Inflammatory macrophage treated with lipopolysaccharide for 1 hour (primary cell): ENCODE results near the gene GATB.

Source experiments
- DNase-seq, 2 donors: peaks; one replicate each; pipeline ENCODE4 v3.0.0-alpha.2; 2020 to 2022

Gene GATB

DNA sequence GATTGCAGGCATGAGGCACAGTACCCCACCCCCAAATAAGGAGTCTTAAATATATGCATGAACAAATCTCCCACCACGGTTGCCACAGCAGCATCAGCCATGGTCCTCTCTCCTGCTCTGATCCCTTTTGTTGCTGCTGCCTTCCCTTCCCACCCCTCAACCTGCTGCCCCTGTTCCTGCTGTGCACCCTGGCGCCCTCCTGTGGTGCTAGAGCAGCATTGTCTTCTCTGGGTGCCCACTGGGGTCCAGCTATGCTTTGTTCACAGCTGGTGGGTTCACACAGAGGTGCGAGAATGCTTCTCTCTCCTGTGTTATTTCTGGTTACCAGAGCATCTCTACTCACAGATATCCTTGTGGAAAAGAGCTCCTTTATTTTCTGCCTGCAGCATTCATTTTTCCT is 116.2 kb downstream of the GATB start:
- no peak for DNase-seq

DNA sequence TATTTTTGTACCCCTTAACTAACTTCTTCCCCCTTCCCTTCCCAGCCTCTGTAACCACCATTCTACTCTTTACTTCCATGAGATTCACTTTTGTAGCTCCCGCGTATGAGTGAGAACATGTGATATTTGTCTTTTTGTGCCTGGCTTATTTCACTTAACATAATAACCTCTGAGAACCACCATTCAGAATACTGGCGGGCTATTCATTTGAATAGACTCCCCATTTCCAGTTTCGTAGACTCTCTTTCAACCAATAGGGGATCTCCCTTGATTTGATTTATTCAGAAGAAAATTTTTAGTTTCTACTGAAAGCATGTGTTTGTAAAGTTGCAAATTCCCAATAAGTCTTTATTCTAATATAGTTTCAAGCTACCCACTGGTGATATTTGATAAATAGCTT is 117.2 kb downstream of the GATB start:
- DNase-seq, result no peak

DNA sequence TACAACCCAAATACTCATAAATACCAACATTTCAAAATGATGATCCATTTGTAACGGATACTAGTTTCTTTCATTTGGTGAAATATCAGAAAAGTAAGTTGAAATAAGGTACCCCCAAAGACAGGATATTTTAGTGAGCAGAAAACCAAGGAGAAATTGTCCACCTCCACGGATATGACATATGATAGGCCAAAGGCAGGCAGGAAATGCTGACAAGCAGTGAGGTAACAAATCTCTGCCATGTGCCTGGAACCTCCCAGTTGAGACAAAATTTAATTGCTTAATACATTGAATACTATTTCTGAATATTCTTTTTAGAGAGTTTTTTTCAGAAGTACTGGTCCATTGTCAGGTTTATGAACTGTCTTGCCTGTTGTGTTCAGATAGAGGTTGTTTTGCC is 118.8 kb downstream of the GATB start:
- no peak for DNase-seq

DNA sequence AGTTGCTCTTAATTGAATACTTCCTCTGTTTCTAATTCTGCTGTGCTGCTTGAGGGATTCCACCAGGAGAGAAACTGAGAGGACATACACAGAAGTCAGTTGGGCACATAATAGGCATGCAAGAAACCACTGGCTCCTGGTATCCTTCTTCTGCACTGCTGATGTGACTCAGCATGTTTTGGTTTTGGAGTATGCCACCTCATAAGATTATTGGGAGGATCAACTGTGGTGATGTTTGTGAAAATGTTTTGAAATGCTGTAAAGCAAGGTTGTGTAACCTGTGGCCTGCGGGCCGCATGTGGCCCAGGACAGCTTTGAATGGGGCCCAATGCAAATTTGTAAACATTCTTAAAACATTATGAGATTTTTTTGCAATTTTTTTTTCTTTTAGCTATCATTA is 119.6 kb downstream of the GATB start:
- peak; percentile 13 to 23 for DNase-seq

DNA sequence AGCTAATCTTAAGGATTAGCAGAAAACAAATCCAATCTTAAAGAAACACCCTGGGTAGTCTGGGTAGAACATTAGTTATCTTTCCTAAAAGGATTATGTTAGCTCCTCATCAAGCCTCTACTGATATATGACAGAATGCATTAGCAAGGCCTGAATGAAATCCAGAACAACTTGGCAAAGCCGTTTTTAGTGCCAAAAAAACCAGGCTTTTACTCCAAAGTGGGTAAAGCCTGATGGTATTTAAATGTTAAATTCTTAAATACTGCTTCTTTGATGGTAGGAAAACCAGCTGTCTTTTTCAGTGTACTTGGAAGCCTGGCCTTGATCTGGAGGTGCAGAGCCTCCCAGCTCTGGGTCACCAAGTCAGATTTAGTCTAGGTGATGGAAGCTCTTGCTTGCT is 120.4 kb downstream of the GATB start:
- DNase-seq, result no peak

DNA sequence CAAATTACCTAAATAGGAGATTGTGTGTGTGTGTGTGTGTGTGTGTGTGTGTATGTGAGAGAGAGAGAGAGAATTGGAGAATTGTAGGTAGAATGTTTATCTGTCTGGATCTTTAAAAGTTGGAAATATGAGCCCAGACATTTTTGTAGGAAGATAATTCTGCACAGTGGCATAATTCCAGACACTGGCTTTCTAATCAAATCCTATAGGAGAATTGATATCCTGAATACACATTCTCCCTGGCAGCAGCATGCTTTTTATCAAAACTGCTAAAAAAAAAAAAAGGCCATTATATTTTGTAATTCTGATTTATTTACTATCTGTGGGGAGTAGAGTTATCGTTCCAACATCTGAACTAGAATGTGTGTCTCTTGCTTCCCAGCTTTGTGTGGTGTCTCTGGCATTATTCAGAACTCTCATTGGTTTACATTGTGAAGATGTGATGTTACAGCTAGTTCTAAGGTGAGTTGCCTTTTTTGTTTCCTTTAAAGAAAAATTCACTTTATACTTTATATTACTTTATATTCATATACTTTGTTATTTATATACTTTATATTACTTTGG is 122.4 kb downstream of the GATB start:
- no peak for DNase-seq

DNA sequence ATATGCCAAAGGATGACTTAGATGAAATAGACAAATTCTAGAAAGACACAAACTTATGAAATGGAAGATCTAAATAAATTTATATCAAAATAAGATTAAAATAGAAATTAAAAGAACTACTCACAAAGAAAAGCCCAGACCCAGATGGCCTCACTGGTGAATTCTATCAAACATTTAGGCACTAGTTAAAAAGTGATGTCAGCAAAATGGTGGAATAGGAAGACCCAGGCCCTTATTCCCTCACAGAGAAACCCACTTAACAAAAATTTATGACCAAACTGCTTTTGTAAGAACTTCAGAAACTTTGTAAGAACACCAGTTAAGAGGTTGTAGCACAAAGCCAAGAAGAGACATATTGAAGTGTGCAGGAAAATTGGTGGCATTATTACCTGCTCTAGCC is 129.5 kb downstream of the GATB start:
- no peak for DNase-seq

DNA sequence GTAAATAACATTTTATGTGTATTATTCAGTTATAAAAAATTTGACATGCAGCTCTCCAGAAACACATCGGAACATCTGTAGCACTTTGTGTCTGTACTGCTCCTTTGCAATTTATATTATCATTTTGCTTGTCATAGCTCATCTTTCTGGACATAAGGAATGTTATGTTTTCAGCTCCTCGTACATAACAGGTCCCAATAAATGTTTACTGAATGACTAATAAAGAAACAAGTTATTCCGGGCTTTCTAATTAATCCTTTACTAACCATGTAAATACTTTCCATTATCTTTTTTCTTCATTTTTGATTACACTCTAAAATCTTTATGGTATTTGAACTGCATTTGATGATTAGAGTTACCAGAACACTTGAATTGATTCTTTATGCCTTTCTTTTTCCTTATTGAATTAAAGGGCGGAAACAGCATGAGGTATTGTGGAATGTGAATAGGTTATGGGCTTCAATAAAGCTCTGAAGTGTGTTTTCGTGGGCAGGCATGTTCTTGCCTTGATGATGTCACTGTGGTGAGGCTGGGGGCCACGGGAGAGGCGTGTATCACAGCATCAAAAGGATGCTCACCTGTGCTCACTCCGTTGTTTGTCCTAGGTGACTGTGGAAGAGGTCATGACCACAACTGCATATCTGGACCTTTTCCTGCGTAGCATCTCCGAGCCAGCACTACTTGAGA is 131.6 kb downstream of the GATB start:
- DNase-seq, result no peak

DNA sequence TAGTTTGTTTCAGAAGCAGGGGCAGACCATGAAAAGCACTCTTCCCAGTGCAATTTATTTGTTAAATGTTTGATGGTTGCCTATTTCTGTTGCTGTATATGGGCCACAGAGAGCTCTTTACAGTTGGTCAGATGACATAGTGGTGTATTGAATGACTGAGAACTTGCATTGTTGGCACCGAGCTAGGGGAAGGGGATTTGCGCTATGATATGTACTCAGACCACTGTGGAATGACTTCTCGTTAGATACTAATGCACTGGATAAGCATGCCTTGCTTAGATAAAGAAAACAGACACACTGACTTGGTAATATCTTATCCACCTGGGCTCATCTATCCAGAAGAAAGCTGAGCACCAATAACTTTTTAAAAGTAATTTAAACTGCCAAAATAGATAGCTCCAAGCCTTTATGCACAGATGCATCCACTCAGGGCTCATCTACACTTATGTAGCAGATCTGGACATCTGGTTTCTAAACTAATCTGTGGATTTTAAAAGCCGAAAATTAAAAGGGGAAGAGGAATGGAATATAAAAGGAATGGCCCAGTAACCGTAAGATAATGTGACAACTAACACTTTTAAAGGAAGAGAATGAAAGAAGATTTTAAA is 132.7 kb downstream of the GATB start:
- DNase-seq, result no peak

DNA sequence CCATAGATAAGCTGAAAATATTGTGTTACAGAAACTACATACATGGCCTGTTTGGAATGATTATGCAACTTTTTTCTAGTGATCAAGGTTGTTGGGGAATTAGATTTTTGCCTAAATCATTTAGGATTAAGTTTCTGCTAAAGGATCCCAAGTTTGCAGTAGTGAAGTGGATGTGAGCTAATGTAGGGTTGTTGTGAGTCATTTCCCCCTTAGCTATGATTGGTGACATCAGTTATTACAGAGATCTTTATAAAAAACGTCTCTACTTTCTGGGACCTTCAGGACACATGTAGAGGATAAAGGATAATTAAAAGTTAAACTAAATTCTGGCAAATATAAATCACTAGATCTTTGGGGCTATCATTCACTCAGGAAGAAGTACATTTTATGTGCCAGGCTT is 133.3 kb downstream of the GATB start:
- no peak for DNase-seq

DNA sequence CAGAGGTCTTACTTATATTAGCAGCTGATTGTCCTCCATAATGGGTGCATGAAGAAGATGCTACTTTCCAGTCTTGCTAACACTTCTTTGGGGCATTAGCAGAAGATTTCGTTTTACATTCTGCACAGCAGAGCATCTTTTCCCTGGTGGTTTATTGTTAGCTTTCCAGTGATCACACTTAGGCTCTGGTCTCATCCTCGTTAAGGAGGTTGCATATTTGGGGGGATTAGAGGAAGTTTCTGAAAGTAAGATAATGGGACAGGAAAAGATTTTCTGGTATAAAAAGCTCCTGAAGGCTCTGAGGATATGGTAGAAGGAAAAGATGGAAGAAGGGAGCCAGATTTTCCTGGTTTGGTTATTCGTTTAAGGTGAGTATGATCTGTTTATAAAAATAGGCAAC is 134.1 kb downstream of the GATB start:
- no peak for DNase-seq

DNA sequence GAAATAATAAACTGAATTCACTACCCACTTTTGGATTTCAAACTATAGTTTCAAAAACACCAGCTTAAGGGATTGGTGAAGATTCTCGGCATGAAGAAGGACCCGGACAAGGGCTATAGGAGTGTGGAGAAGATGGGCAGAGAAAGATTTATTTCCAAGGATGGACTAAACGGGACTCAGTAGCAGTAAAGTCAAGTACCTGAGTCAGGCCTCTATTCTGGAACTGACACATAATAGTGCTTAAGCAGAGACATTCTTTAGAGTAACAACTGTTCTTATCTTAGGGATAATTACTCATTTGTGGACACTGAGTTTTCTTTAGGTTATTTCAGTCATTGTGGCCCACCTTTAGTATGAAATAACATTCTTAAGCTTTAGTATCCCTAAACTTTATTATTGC is 134.6 kb downstream of the GATB start:
- DNase-seq, result no peak

DNA sequence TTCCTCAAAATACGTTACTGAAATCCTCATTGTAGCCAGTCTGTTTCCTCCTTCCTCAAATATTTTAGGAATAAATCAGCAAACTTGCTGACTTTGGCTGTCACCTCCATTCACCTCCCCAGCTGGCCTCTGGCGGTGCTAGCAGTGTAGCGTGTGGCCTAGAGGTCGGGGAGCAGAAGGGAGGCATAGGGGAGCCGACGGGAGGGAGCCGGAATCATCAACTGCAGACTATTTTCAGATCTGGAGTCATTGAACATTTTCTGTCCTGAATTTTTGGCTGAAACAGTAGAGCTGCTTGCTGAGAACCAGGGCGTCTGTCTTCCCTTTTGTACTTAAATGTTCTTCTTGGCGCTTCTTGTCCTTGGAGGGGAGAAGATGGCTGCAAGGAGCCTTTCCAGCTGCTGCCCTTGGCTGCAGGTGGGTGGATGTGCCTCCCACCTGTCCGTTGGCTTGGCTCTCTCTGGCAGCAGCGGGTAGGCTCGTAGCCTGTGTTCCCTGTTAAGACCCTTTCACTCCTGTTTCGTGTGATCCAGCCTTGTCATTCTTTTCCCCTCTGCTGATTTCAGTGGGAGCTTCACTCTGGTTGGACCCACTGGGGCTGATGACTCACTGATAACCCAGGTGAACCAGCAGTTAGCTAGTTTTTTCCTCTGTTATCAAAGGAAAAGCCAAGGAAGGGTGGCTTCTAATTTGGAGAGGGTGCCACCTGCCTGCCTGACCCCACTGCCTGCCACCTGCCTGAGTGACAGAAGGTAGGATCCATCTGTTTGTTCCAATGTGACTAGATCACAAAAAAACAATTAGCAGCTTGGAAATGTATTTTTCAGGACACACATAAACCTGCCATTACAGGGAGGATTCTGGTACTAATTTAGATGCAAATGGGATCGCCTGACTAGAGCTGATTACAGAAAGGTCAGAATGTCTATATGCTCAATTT is 135.9 kb downstream of the GATB start:
- DNase-seq, result no peak
